K562 (cell line): ENCODE results near the gene KCNG1. TPM values are rescaled to one million over a fixed set of nuclear protein-coding genes. Genes with fewer than 3 reads are reported as not detected.

ENCODE experiments used
- ATAC-seq: fragments of 200-7000 bp; cut with Tn5 transposase; 3 replicates; pipeline ENCODE4 v1.9.1; 2020; ENCODE audit warnings: moderate library complexity
- BruUV-seq: library from RNA; stranded (reverse); fragments of 400-500 nt; replicated peaks from 2 replicates; lab custom pipeline; 2021; lab: Mats Ljungman, UMichigan
- CTCF ChIA-PET: fragments of 300-600 bp; formaldehyde crosslinking; extraction: SDS; loops from one replicate; lab custom pipeline; 2021; ENCODE audit warnings: low intra/inter-chr PET ratio; lab: Yijun Ruan, JAX
- POLR2A ChIA-PET: fragments of 300-600, 350-650 bp; sonication (Branson Sonifier 250); formaldehyde crosslinking; extraction: SDS; loops from one replicate; lab custom pipeline; 2021; ENCODE audit warnings: antibody characterized with exemption, inconsistent platforms; lab: Yijun Ruan, JAX
- DNase-seq, 4 experiments: peaks; one replicate each; pipeline versions ENCODE4 v3.0.0 to v3.0.0-alpha.2; 2011 to 2018; ENCODE audit warnings: low spot score in 3 of 4, mixed read lengths in 3 of 4; ENCODE audit errors: extremely low read depth in 1 of 4
- FAIRE-seq: peaks from 2 replicates; lab custom pipeline; 2011; peaks lifted over from hg19 to GRCh38; lab: Jason Lieb, UNC
- H2AFZ ChIP-seq: 2 replicates; pipeline ENCODE4 v1.6.0; 2011; ENCODE audit warnings: low read depth, low read length, control low read depth, inconsistent platforms
- H3K27ac ChIP-seq: fragments of 200-600 bp; 3 replicates; pipeline ENCODE4 v1.8.0; 2011; ENCODE audit warnings: low read depth, mild to moderate bottlenecking, control low read depth, inconsistent platforms, low read length, moderate library complexity, mixed read lengths; ENCODE audit errors: extremely low read depth
- H3K27me3 ChIP-seq, 2 experiments: fragments of 300-600 bp in 1 of 2; 2 replicates in 1 of 2; 3 replicates in 1 of 2; pipeline versions ENCODE4 v1.6.0 to v1.8.0; 2011; ENCODE audit warnings: inconsistent platforms in 2 of 2, low read length in 2 of 2, mild to moderate bottlenecking in 1 of 2, mixed read lengths in 1 of 2, moderate library complexity in 1 of 2; ENCODE audit not compliant: control insufficient read depth in 2 of 2, insufficient read depth in 2 of 2
- H3K36me3 ChIP-seq: fragments of 300-600 bp; 3 replicates; pipeline ENCODE4 v1.8.0; 2011; ENCODE audit warnings: mild to moderate bottlenecking, low read length, inconsistent platforms; ENCODE audit not compliant: control insufficient read depth, insufficient read depth
- H3K4me1 ChIP-seq, 2 experiments: fragments of 200-600 bp in 1 of 2; replicated peaks in 1 of 2; 2 replicates in 1 of 2; 3 replicates in 1 of 2; pipeline versions ENCODE4 v1.5.1 to v1.8.0; 2011; ENCODE audit warnings: inconsistent platforms in 2 of 2, low read length in 2 of 2, mild to moderate bottlenecking in 1 of 2, mixed read lengths in 1 of 2, moderate library complexity in 1 of 2; ENCODE audit not compliant: control insufficient read depth in 2 of 2, insufficient read depth in 2 of 2
- H3K4me2 ChIP-seq: 2 replicates; pipeline ENCODE4 v1.6.1; 2011; ENCODE audit warnings: low read length, control low read depth, inconsistent platforms, mixed read lengths; ENCODE audit not compliant: insufficient read depth
- H3K4me3 ChIP-seq: fragments of 200-600 bp; sonication (generic), shearing (Covaris generic); 2 replicates; pipeline ENCODE4 v1.5.1; 2016; ENCODE audit warnings: control low read depth, inconsistent platforms
- H3K79me2 ChIP-seq: fragments of 200-600 bp; 3 replicates; pipeline ENCODE4 v1.8.0; 2011; ENCODE audit warnings: low read length, inconsistent platforms; ENCODE audit not compliant: control insufficient read depth, insufficient read depth
- H3K9ac ChIP-seq, 2 experiments: 2 replicates each; pipeline versions ENCODE4 v1.6.0 to v1.6.1; 2011; ENCODE audit warnings: low read depth in 2 of 2, low read length in 2 of 2, control low read depth in 1 of 2, inconsistent platforms in 1 of 2, mild to moderate bottlenecking in 1 of 2, mixed read lengths in 1 of 2; ENCODE audit not compliant: insufficient read depth in 1 of 2
- H3K9me1 ChIP-seq: one replicate; pipeline ENCODE4 v1.6.0; 2011; ENCODE audit warnings: inconsistent platforms, mild to moderate bottlenecking, low read length, moderate library complexity; ENCODE audit not compliant: control insufficient read depth, insufficient read depth
- H3K9me3 ChIP-seq: replicated peaks from 2 replicates; pipeline ENCODE4 v1.5.1; 2011; ENCODE audit warnings: low read depth, low read length, inconsistent platforms; ENCODE audit not compliant: control insufficient read depth, insufficient read depth
- H4K20me1 ChIP-seq: replicated peaks from 2 replicates; pipeline ENCODE4 v1.6.1; 2011; ENCODE audit warnings: low read length, inconsistent platforms, mixed read lengths; ENCODE audit not compliant: control insufficient read depth, insufficient read depth
- CGGBP1 ChIP-seq: fragments of 250-450 bp; sonication (Bioruptor Pico); IDR thresholded peaks from 2 replicates; pipeline ENCODE4 v1.9.0; 2021; ENCODE audit warnings: mild to moderate bottlenecking
- CHD2 ChIP-seq: IDR thresholded peaks from 2 replicates; pipeline ENCODE4 v1.6.1; 2011; ENCODE audit warnings: low read depth, low read length
- DDX20 ChIP-seq: fragments of 450-650 bp; IDR thresholded peaks from 2 replicates; pipeline ENCODE4 v1.6.1; 2016; ENCODE audit warnings: missing genetic modification characterization, low read depth, mild to moderate bottlenecking, missing compliant biosample characterization, moderate library complexity
- HLTF ChIP-seq: fragments of 450-650 bp; IDR thresholded peaks from 2 replicates; pipeline ENCODE4 v1.6.1; 2016
- KAT7 ChIP-seq: sonication (generic); formaldehyde crosslinking; IDR thresholded peaks from 2 replicates; pipeline ENCODE4 v1.8.0; 2022; ENCODE audit warnings: missing genetic modification reagents, mild to moderate bottlenecking, borderline replicate concordance
- NFE2L1 ChIP-seq: fragments of 450-650 bp; IDR thresholded peaks from 2 replicates; pipeline ENCODE4 v1.6.1; 2016; ENCODE audit warnings: missing genetic modification characterization, low read depth, mild to moderate bottlenecking, missing compliant biosample characterization, moderate library complexity, borderline replicate concordance
- NFIX ChIP-seq: fragments of 250-450 bp; sonication (Bioruptor Pico); IDR thresholded peaks from 2 replicates; pipeline ENCODE4 v1.4.0; 2020; ENCODE audit warnings: low read depth, mild to moderate bottlenecking, moderate library complexity
- PHB ChIP-seq: fragments of 250-450 bp; sonication (Bioruptor Pico); IDR thresholded peaks from 2 replicates; pipeline ENCODE4 v1.5.0; 2021
- RFX5 ChIP-seq: IDR thresholded peaks from 2 replicates; pipeline ENCODE4 v1.6.1; 2011; ENCODE audit warnings: low read depth, mild to moderate bottlenecking, improper control_type of control experiment, low read length
- RUNX1 ChIP-seq: sonication (generic); IDR thresholded peaks from 2 replicates; pipeline ENCODE4 v1.6.1; 2016; ENCODE audit warnings: antibody characterized with exemption, low read depth
- SMARCC2 ChIP-seq: fragments of 450-650 bp; IDR thresholded peaks from 2 replicates; pipeline ENCODE4 v1.6.1; 2017; ENCODE audit warnings: antibody characterized with exemption, moderate library complexity, mild to moderate bottlenecking, low read depth
- TAF15 ChIP-seq: fragments of 200-400 bp; formaldehyde crosslinking; IDR thresholded peaks from 2 replicates; pipeline ENCODE4 v1.6.1; 2017; ENCODE audit warnings: mild to moderate bottlenecking, low read depth, low read length, moderate library complexity
- TRIM24 ChIP-seq, 2 experiments: fragments of 450-650 bp; IDR thresholded peaks; 2 replicates each; pipeline ENCODE4 v1.6.1; 2016
- XRCC4 ChIP-seq: IDR thresholded peaks from one replicate; pipeline ENCODE4 v1.6.1; 2011; ENCODE audit not compliant: insufficient read depth, insufficient read length; ENCODE audit errors: extremely low read depth
- ZC3H4 ChIP-seq: sonication (generic); formaldehyde crosslinking; IDR thresholded peaks from 2 replicates; pipeline ENCODE4 v1.9.0; 2021; ENCODE audit warnings: missing genetic modification reagents, borderline replicate concordance
- ZNF239 ChIP-seq: fragments of 250-450 bp; sonication (Bioruptor Pico); IDR thresholded peaks from 2 replicates; pipeline ENCODE4 v1.4.0; 2020; ENCODE audit warnings: mild to moderate bottlenecking
- ZNF41 ChIP-seq: fragments of 250-450 bp; sonication (Bioruptor Pico); conservative IDR thresholded peaks from 2 replicates; pipeline ENCODE4 v1.4.0; 2020; ENCODE audit warnings: mild to moderate bottlenecking
- WGBS: fragments of 100-300 bp; shearing (Covaris generic); methylation state at CpG from one replicate; pipeline ENCODE4 v1.1.6; 2016; ENCODE audit warnings: low coverage, mixed read lengths; ENCODE audit not compliant: insufficient coverage; ENCODE audit errors: missing lambda C conversion rate; 5-methylcytosine and 5-hydroxymethylcytosine counted together
- in situ Hi-C: fragments of 300-500 bp; cut with MboI; formaldehyde crosslinking; loops from 4 replicates; pipeline ENCODE4 v1.15.0; 2018; ENCODE audit warnings: inconsistent platforms, mixed read lengths
- intact Hi-C: fragments of 100-400 bp; cut with micrococcal nuclease; formaldehyde crosslinking; loops from 2 replicates; pipeline ENCODE4 v1.14.2; 2022
- polyA plus RNA-seq, 8 experiments: library from polyadenylated mRNA; depleted of rRNA in 4 of 8; stranded (reverse) in 5 of 8; unstranded in 3 of 8; fragments of >200 nt; fragmentation: Nextera tagmentation in 2 of 8; fragmentation: Illumina TruSeq in 1 of 8; extraction: Ambion mirVana in 2 of 8; extraction: Trizol in 1 of 8; gene quantifications; 2 replicates each; pipeline versions ENCODE4 v1.2.1 to v1.2.3, GENCODE V29; 2011 to 2014; ENCODE audit warnings: inconsistent platforms in 1 of 8, missing spikeins in 1 of 8
- total RNA-seq, 7 experiments: library from RNA; depleted of rRNA in 6 of 7; stranded (reverse); fragments of >200 nt in 6 of 7; fragmentation: Illumina TruSeq in 2 of 7; extraction: Trizol in 2 of 7; gene quantifications; 2 replicates each; pipeline versions ENCODE4 v1.2.1 to v1.2.3, GENCODE V29; 2011 to 2021; ENCODE audit warnings: low replicate concordance in 1 of 7
- TF ChIP-seq, protein P1 (sequence below), 2 experiments: fragments of 450-650 bp; conservative IDR thresholded peaks; 2 replicates each; pipeline ENCODE4 v1.6.1; 2017; ENCODE audit warnings: mild to moderate bottlenecking in 2 of 2, moderate library complexity in 2 of 2
- TF ChIP-seq, protein P2 (sequence below): fragments of 250-450 bp; sonication (Bioruptor Pico); IDR thresholded peaks from 2 replicates; pipeline ENCODE4 v1.4.0; 2020; ENCODE audit warnings: mild to moderate bottlenecking, moderate library complexity, borderline replicate concordance
- TF ChIP-seq, protein P3 (sequence below): fragments of 450-650 bp; formaldehyde crosslinking; IDR thresholded peaks from 2 replicates; pipeline ENCODE4 v1.4.0; 2022; ENCODE audit warnings: missing genetic modification characterization

The KCNG1 gene
- total and polyA plus RNA-seq, 9 of the 15 experiments (the other 6 are each of a cell fraction or from before 2014, with no cell fraction given), result 0.06 to 1.5 (median 0.22) TPM; not detected in 2

DNA sequence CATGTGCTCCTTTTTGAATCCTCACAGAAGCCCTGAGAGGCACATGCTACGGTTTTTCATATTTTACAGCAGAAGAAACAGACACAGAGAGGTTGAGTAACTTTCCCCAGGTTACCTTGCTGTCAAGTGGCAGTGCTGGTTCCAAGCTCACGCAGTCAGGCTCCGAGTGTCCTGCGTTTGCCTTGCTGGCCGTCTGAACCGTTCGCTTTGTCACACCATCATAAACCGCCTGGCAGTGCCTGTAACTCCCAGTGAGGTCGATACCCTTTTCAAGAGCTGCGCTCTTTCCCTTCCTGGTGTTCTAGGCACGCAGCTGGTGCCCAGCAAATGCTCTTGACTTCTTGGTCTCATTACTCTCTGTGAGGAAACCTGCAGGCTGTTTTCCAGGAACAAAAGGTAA is 31.3 kb upstream of the KCNG1 start:
- ChIA-PET POLR2A (interaction anchor here (0.6 to 1.4 kb wide), 2 partner anchors 20 to 27 kb away, joined by 3 read pairs; no protein-coding TSS in a partner anchor), CTCF (no interaction called here)
- no peak for ATAC-seq
- WGBS, result 0% methylated on average over 11 of the region's 11 CpGs
- BruUV-seq, result no TSS peak
- no peaks in the 10 kb centered on the region for H3K36me3 ChIP-seq
- H3K9me3 ChIP-seq, result no peaks in the 10 kb centered on the region
- H3K27ac ChIP-seq, result no peak overlapping the region
- no peak for FAIRE-seq
- no peak overlapping the region for H3K4me3 ChIP-seq
- H3K27me3 ChIP-seq, result peaks cover 14 to 43% of the 10 kb centered on the region in 2 experiments; a peak in 4 of 5 replicates
- H2AFZ ChIP-seq, result no peak overlapping the region
- no peaks in the 10 kb centered on the region for H3K79me2 ChIP-seq
- no peaks in the 10 kb centered on the region for H4K20me1 ChIP-seq
- H3K9me1 ChIP-seq, result no peaks in the 10 kb centered on the region
- no peaks in the 10 kb centered on the region for H3K4me1 ChIP-seq
- TF ChIP-seq, protein P1, sequence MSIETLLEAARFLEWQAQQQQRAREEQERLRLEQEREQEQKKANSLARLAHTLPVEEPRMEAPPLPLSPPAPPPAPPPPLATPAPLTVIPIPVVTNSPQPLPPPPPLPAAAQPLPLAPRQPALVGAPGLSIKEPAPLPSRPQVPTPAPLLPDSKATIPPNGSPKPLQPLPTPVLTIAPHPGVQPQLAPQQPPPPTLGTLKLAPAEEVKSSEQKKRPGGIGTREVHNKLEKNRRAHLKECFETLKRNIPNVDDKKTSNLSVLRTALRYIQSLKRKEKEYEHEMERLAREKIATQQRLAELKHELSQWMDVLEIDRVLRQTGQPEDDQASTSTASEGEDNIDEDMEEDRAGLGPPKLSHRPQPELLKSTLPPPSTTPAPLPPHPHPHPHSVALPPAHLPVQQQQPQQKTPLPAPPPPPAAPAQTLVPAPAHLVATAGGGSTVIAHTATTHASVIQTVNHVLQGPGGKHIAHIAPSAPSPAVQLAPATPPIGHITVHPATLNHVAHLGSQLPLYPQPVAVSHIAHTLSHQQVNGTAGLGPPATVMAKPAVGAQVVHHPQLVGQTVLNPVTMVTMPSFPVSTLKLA (conservative IDR thresholded peaks at IDR 0.05), result no peak
- no peak for TF ChIP-seq DDX20
- TF ChIP-seq SMARCC2, result no peak
- TF ChIP-seq ZNF239, result no peak
- TF ChIP-seq ZC3H4 (CRISPR knock-in tag), result no peak
- TF ChIP-seq TRIM24 (IDR thresholded peaks at IDR 0.05), result no peak
- no peak for TF ChIP-seq PHB (CRISPR knock-in tag)
- TF ChIP-seq KAT7 (CRISPR knock-in tag), result no peak
- no peak for TF ChIP-seq NFIX (CRISPR knock-in tag)
- TF ChIP-seq, protein P2, sequence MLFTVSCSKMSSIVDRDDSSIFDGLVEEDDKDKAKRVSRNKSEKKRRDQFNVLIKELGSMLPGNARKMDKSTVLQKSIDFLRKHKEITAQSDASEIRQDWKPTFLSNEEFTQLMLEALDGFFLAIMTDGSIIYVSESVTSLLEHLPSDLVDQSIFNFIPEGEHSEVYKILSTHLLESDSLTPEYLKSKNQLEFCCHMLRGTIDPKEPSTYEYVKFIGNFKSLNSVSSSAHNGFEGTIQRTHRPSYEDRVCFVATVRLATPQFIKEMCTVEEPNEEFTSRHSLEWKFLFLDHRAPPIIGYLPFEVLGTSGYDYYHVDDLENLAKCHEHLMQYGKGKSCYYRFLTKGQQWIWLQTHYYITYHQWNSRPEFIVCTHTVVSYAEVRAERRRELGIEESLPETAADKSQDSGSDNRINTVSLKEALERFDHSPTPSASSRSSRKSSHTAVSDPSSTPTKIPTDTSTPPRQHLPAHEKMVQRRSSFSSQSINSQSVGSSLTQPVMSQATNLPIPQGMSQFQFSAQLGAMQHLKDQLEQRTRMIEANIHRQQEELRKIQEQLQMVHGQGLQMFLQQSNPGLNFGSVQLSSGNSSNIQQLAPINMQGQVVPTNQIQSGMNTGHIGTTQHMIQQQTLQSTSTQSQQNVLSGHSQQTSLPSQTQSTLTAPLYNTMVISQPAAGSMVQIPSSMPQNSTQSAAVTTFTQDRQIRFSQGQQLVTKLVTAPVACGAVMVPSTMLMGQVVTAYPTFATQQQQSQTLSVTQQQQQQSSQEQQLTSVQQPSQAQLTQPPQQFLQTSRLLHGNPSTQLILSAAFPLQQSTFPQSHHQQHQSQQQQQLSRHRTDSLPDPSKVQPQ (CRISPR knock-in tag), result no peak
- TF ChIP-seq RFX5, result no peak
- TF ChIP-seq, protein P3, sequence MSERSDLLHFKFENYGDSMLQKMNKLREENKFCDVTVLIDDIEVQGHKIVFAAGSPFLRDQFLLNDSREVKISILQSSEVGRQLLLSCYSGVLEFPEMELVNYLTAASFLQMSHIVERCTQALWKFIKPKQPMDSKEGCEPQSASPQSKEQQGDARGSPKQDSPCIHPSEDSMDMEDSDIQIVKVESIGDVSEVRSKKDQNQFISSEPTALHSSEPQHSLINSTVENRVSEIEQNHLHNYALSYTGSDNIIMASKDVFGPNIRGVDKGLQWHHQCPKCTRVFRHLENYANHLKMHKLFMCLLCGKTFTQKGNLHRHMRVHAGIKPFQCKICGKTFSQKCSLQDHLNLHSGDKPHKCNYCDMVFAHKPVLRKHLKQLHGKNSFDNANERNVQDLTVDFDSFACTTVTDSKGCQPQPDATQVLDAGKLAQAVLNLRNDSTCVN (CRISPR knock-in tag), result no peak
- no peak for TF ChIP-seq CHD2
- no peak for TF ChIP-seq CGGBP1 (CRISPR knock-in tag)
- no peak for TF ChIP-seq ZNF41 (CRISPR knock-in tag)
- no peak for TF ChIP-seq RUNX1
- TF ChIP-seq TAF15, result no peak
- no peak for TF ChIP-seq NFE2L1 (tag)
- no peak for TF ChIP-seq XRCC4
- no peak for TF ChIP-seq HLTF
- in situ Hi-C loops (no loop called here), intact Hi-C loops (no loop called here)
- no peak for DNase-seq
- H3K9ac ChIP-seq, result no peak overlapping the region
- no peak overlapping the region for H3K4me2 ChIP-seq
